Activated gamma-delta T cell (primary cell): ENCODE data around the gene EEFSEC.

Source experiments
- DNase-seq: peaks from one replicate; lab custom pipeline; 2025; lab: John Stamatoyannopoulos, UW

Gene EEFSEC

DNA sequence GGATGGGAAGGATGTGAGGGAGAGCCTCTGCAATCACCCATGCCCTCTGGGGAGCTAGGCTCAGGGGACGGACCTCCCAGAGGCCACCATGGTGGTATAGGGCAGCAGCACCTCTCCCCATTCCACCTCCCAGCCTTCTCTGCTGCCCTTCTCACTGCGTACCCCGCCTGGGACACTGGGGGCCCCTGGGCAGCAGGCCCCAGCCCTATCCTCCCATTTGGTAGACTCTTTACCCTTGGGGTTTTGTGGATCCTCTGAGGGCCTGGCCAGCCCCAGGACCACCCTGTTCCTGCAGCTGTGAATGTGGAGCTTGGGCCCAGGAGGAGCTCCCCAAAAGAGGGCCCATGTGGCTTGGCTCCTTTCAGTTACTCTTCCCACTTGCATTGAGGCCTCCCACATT, 181.5 kb downstream of the EEFSEC start:
- no peak for DNase-seq

GRCh38 chr3:128335621-128336296, 182.5 kb downstream of the EEFSEC start:
- no peak for DNase-seq

- no peak for DNase-seq
Observed at GRCh38 chr3:128336337-128337156, 183.3 kb downstream of the EEFSEC start.

DNA sequence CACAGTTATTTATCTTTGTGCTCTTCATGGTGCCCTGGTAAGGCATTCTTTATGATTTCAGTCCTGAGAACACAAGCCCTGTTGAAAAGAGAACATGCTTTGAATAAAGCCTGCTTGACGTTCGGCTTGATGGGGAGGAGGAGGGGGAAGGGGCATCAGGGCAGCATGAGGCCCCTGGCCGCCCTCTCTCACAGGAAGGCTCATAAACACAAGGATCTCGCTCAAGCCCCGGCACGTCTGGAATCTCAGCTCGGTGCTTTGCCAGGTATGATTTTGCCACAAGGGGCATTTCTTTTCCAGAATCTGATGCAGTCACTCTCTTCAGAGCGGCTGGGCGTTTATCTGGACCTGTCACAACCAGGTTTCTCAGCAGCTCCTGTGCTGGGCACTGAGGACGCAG, 184.0 kb downstream of the EEFSEC start:
- no peak for DNase-seq

- no peak for DNase-seq
Observed at GRCh38 chr3:128338536-128339330, 185.5 kb downstream of the EEFSEC start.

DNA sequence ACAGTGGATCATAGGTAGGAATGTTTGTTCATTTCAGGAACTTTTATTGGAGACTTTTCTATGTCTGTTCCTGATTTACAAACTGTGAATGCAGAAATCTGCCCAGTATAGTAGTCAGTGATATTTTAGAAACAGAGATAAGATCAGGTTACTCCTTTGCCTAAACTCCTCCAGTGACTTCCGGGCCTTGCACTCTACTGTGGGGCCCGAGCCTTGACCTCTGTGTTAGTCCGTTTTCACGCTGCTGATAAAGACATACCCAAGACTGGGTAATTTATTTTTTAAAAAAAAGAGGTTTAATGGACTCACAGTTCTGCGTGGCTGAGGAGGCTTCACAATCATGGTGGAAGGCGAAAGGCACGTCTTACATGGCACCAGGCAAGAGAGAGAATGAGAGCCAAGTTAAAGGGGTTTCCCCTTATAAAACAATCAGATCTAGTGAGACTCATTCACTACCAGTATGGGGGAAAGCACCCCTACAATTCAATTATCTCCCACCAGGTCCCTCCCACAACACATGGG, 186.3 kb downstream of the EEFSEC start:
- DNase-seq = no peak

- DNase-seq = no peak
Observed at GRCh38 chr3:128340198-128340903, 187.1 kb downstream of the EEFSEC start.

GRCh38 chr3:128340904-128341555, 187.7 kb downstream of the EEFSEC start:
- DNase-seq = no peak

DNA sequence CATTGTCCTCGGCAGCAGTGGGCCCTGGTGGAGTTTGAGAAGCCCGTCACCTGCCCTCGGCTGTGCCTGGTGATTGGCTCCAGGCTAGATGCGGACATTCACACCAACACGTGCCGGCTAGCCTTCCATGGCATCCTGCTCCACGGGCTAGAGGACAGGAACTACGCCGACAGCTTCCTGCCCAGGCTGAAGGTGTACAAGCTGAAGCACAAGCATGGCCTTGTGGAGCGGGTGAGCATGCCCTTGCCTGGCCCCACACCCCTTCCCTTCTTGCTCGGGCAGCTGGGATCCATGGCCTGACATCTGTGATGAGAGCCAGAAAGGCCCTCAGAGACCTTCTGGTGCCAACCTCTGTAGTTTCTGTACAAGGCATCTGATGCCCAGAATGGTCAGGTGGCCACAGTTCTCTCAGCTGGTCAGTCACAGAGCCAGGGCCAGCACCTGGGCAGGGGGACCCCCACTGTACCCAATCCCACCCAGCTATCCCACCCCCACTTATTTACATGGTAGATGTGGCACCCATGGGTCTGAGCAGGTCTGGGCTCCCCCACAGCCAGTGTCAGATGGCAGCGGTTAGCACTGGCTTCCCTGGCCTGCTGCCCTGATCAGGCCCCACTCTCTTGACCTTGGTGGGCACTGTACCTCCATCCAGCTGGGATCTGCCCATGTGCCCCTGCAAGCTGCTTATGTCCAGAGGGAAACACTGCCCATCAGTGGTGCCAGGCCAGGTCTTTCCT, 188.5 kb downstream of the EEFSEC start:
- DNase-seq = no peak

- no peak for DNase-seq
Observed at GRCh38 chr3:128342701-128343180, 189.5 kb downstream of the EEFSEC start.

DNA sequence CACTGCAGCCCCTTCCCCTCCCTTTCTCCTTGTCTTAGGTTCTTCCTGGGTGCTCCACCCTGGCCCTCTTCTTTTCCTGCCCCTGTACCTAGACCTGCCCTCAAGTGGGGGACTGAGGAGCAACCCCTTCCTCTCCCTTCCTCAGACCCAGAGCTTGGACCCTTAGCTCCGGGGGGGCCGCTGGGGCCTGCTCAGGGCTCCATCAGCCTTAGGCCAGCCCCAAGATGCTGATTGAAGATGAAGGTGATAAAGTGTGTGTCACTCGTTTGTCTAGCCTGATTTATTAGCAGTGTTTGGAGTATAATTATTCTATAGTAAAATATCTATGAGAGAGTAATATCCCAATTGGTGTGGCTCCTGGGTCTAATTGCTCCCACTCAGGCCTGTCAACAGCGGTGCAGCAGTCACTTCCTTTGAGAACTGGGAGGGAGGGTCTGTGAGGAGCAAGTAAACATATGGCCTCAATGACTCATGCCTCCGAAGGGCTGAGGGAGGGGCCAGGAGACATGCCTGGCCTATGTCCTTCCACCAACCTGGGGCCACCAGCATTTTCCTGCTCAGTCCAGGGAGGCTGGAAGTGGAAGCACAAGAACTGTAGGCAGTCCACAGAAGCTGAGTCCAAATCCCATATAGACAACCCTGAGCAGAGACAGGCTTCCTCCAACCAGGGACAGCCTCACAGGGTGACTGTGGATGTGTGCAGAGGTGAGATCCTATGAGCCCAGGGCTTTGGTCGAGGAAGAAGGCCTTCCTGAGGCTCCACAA, 190.2 kb downstream of the EEFSEC start:
- no peak for DNase-seq

DNA sequence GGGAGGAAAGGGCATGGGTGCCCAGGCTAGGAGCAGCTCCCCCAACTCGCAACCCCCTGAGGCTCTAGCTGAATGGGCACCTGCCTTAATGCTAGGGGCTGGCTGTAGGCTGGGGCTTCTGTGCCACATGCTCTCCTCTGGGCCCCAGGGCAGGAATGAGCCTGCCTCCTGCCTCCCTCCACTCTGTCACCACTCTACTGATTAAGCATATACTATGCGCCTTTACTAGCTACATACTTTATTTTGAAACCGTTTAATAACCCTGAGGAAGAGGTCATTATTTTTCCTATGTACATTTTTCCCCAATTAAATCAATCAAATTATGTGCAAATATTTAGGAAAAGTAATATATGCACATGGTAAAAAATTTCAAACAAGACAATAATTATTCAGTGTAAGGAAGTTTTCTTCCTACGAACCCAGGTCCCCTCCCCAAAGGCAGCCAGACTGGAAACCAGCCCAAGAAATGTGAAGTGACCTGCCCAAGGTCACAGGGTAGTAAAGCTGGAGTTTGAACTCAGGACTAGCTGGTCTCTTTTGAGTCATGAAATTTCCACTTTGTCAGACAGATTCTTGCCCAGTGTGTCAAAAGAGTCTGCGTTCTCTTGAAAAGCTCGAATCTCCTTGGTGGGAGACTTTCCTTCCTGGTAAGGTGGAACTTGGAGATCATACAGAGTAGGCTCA, 190.9 kb downstream of the EEFSEC start:
- no peak for DNase-seq

DNA sequence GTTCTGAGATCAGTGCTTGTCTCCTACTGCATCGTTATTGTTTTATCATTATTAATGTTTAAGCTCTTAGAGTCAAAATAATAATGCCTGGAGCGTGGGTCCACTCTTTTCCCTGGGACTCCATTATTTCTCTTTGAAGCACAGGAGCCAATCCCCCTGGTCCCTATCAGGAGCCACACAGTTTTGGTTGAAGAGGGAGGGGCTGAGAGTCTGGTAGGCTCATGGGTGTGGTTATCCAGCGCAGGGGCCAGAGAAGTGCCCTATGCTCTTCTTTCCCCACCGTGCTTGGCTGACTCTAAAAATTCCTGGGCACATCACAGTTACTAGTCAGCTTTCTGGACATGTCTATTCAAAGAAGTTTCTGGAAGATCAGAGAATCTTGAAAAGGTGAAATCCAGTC, 191.9 kb downstream of the EEFSEC start:
- no peak for DNase-seq

GRCh38 chr3:128346562-128346961, 193.3 kb downstream of the EEFSEC start:
- no peak for DNase-seq

- no peak for DNase-seq
Observed at GRCh38 chr3:128347282-128347681, 194.0 kb downstream of the EEFSEC start.

GRCh38 chr3:128348075-128348474, 194.8 kb downstream of the EEFSEC start:
- no peak for DNase-seq

DNA sequence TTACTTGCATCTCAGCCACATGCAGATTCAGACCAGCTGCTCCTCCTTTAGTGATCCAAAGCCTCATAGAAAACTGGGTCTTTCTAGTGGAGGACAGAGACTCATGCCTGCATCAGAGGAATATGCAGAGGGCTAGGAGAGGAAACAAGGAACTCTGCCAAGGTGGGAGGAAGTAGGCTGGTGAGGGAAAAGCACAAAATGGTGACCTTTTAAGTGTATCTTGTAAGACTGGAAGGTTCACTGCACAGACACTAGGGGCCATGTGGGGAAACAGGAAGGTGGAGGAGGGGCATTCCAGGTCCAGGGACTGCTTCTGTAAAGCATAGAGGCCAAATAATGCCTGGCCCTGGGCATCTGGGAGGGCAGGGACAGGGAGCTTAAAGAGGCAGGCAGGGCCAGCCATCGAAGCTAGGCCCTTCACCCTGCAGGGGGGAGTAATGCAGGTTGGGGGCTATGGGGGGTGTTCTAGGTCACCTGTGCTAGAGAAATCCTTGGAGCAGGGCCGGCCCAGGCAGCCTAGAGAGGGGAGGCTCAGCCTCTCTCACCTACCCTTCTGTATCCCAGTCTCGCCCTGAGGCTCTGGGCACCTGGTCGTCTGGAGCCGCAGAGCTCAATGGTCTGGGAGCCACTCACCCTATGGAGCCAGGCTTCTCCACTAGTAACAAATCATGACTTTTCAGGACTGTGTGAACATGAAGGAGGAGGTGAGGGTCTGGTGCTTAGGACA, 195.7 kb downstream of the EEFSEC start:
- no peak for DNase-seq

DNA sequence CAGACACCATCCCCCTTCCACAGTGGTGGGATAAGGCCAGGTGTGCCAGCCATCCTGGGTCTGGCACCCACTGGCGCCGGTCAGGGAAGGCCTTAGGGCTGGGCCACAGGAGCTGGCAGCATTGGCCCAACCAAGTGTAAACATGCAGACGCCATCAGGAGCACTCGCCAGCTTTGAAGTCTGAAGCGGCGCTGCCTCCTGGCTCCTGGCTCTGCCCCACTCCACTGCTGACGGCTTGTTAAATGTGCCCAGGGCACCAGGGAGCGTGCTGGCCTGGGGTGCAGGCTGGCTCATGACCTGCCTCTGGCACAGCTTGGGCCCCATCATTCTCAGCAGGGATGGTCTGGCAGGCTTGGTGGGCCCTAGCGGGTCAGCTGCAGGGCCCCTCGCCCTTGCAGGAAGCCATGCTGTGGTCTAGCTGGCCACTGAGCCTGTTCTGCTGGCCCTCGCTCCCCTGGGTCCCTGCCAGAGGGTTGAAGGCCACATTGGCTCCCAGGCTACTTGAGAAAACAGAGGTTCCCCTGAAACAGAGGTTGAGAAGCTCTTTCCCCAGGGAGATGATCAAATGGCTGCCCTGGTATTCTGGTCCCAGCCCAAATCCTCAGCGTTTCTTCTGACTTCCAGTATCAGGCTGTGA, 196.8 kb downstream of the EEFSEC start:
- DNase-seq = no peak
